Measurements from ENCODE around the gene VPS39.

The VPS39 gene

GRCh38 chr15:42201801-42202200, 6.3 kb downstream of the VPS39 start:
- no peak overlapping the region for H3K4me3 ChIP-seq (replicated peaks; ENCODE audit: low read depth, low read length)
- TF ChIP-seq CTCF (IDR thresholded peaks at IDR 0.05; ENCODE audit: low read length, missing control alignments), result no peak

GRCh38 chr15:42199126-42199525, 9.0 kb downstream of the VPS39 start:
- TF ChIP-seq CTCF (IDR thresholded peaks at IDR 0.05; ENCODE audit: low read length, missing control alignments), result no peak
- DNase-seq (ENCODE audit: low read depth), result no peak
- H3K4me3 ChIP-seq (replicated peaks; ENCODE audit: low read depth, low read length), result no peak overlapping the region

More at GRCh38 chr15:42201801-42202200, 6.3 kb downstream of the VPS39 start:
- DNase-seq (ENCODE audit: low read depth), result no peak

- TF ChIP-seq CTCF (IDR thresholded peaks at IDR 0.05; ENCODE audit: low read length, missing control alignments), result no peak
- no peak overlapping the region for H3K4me3 ChIP-seq (replicated peaks; ENCODE audit: low read depth, low read length)
- DNase-seq (ENCODE audit: low read depth), result no peak
Observed at GRCh38 chr15:42198516-42198915, 9.6 kb downstream of the VPS39 start.

GRCh38 chr15:42194513-42194912, 13.6 kb downstream of the VPS39 start:
- no peak overlapping the region for H3K4me3 ChIP-seq (replicated peaks; ENCODE audit: low read depth, low read length)
- no peak for TF ChIP-seq CTCF (IDR thresholded peaks at IDR 0.05; ENCODE audit: low read length, missing control alignments)
- DNase-seq (ENCODE audit: low read depth), result peak; percentile 72

- no peak for DNase-seq (ENCODE audit: low read depth)
- no peak overlapping the region for H3K4me3 ChIP-seq (replicated peaks; ENCODE audit: low read depth, low read length)
- TF ChIP-seq CTCF (IDR thresholded peaks at IDR 0.05; ENCODE audit: low read length, missing control alignments), result no peak
Observed at GRCh38 chr15:42193383-42193782, 14.7 kb downstream of the VPS39 start.

- no peak for TF ChIP-seq CTCF (IDR thresholded peaks at IDR 0.05; ENCODE audit: low read length, missing control alignments)
- no peak overlapping the region for H3K4me3 ChIP-seq (replicated peaks; ENCODE audit: low read depth, low read length)
- DNase-seq (ENCODE audit: low read depth), result no peak
Observed at GRCh38 chr15:42191610-42192346, 16.3 kb downstream of the VPS39 start.

GRCh38 chr15:42190370-42190769, 17.7 kb downstream of the VPS39 start:
- no peak for DNase-seq (ENCODE audit: low read depth)
- no peak overlapping the region for H3K4me3 ChIP-seq (replicated peaks; ENCODE audit: low read depth, low read length)
- TF ChIP-seq CTCF (IDR thresholded peaks at IDR 0.05; ENCODE audit: low read length, missing control alignments), result no peak

All from fibroblast of pulmonary artery (primary cell).